Peyer's patch (tissue), 4 donors: Measurements from ENCODE around the gene TOP1. TPM values are rescaled to one million over a fixed set of nuclear protein-coding genes. Genes with fewer than 3 reads are reported as not detected.
A peak's percentile ranks its signal among the peaks of the same experiment; 100 is the strongest.

Experiments
- DNase-seq, 3 donors: peaks; one replicate each; pipeline ENCODE4 v3.0.0-alpha.2; 2017 to 2019
- H3K27ac ChIP-seq, 4 donors: fragments of 200-600 bp; sonication (generic); one replicate each; pipeline ENCODE4 v1.5.1; 2016 to 2019
- H3K27me3 ChIP-seq, 2 donors: fragments of 200-600 bp; sonication (generic); one replicate each; pipeline ENCODE4 v1.5.1; 2019
- H3K36me3 ChIP-seq, 3 donors: fragments of 200-600 bp; sonication (generic); one replicate each; pipeline ENCODE4 v1.5.1; 2016 to 2019
- H3K4me1 ChIP-seq, 4 donors: fragments of 200-600 bp; sonication (generic); one replicate each; pipeline ENCODE4 v1.5.1; 2016 to 2019
- H3K4me3 ChIP-seq, 4 donors: fragments of 200-600 bp; sonication (generic); 1 replicate in 3 of 4; 2 replicates in 1 of 4; pipeline ENCODE4 v1.5.1; 2016 to 2019; ENCODE audit warnings: mild to moderate bottlenecking in 1 of 4
- H3K9me3 ChIP-seq, 4 donors: fragments of 200-600 bp; sonication (generic); one replicate each; pipeline ENCODE4 v1.5.1; 2016 to 2019; ENCODE audit warnings: mild to moderate bottlenecking in 1 of 4
- POLR2A ChIP-seq, 2 donors: fragments of 450-650 bp; IDR thresholded peaks; one replicate each; pipeline ENCODE4 v1.5.1; 2017; ENCODE audit warnings: antibody characterized with exemption in 2 of 2, mild to moderate bottlenecking in 2 of 2, moderate library complexity in 2 of 2
- total RNA-seq, 4 donors: library from RNA; depleted of rRNA; stranded (reverse); fragments of >200 nt; gene quantifications; one replicate each; pipeline ENCODE4 v1.1.0, GENCODE V29; 2016
- TF ChIP-seq, protein P1 (sequence below), 6 experiments: fragments of 450-650 bp in 4 of 6; fragments of 200-600 bp in 2 of 6; sonication (generic) in 1 of 6; IDR thresholded peaks; one replicate each; pipeline ENCODE4 v1.5.1; 2017 to 2019; ENCODE audit warnings: antibody characterized with exemption in 6 of 6, mild to moderate bottlenecking in 3 of 6, moderate library complexity in 1 of 6

Gene TOP1
- total RNA-seq, 4 donors from 2014 or later: 34.4 to 72.6 (median 39.8) TPM

DNA sequence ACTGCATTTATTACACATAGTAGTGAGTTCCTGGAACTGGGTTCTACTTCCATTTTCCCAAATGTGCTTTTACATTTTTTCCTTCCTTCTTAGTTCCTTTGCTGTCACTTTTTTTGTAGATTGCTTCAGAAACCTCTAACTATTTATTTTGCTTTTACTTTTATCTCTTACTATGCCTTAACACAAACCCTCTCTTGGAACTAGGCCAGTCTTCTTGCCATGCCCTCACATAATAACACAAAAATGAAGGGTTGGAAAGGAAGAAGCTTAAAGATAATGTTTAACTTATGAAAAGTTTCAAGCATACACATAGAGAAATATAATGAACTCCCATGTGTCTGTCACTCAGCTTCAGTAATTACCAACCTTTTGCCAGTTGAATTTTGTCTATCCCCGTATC lies 27.1 kb downstream of the TOP1 start:
- TF ChIP-seq, protein P1, sequence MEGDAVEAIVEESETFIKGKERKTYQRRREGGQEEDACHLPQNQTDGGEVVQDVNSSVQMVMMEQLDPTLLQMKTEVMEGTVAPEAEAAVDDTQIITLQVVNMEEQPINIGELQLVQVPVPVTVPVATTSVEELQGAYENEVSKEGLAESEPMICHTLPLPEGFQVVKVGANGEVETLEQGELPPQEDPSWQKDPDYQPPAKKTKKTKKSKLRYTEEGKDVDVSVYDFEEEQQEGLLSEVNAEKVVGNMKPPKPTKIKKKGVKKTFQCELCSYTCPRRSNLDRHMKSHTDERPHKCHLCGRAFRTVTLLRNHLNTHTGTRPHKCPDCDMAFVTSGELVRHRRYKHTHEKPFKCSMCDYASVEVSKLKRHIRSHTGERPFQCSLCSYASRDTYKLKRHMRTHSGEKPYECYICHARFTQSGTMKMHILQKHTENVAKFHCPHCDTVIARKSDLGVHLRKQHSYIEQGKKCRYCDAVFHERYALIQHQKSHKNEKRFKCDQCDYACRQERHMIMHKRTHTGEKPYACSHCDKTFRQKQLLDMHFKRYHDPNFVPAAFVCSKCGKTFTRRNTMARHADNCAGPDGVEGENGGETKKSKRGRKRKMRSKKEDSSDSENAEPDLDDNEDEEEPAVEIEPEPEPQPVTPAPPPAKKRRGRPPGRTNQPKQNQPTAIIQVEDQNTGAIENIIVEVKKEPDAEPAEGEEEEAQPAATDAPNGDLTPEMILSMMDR (IDR thresholded peaks at IDR 0.05): no peak

DNA sequence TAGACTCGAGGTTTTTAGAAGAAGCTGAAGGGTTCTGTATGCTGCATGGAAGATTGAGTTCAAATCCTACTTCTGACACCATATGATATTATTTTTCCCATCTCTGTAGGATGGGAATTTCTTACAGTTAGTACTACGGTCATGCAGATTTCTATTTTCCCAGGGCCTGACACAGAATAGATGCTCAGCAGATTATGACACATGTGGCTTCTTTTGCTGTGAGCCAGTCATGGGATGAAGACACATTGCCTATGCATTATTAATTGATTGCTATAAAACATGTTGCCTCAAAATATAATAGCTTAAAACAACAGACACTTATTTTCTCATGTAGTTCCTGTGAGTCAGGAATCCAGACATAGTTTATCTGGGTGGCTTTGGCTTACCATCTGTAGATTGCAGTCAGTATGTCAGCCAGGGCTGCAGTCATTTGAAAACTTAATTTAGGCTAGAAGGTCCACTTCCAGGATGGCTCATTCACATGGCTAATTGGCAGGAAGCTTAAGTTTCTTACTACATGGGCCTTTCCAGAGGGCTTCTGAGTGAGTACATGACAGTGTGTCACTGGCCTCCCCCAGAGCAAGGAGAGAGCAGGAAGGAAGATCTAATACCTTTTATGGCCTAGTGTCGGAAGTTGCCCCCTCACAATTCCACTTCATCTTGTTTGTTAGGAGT lies 29.5 kb downstream of the TOP1 start:
- Histone ChIP-seq H3K9me3 (peaks cover 0 to 3% (median 0%) of the 10 kb centered on the region in 4 donors), H3K4me1 (peaks cover 0 to 35% (median 0%) of the 10 kb centered on the region in 4 donors), H3K4me3 (no peak overlapping the region), H3K27me3 (no peaks in the 10 kb centered on the region), H3K27ac (no peak overlapping the region), H3K36me3 (peaks cover 0 to 20% (median 0%) of the 10 kb centered on the region in 3 donors)
- no peak for TF ChIP-seq POLR2A (IDR thresholded peaks at IDR 0.05)
- TF ChIP-seq, protein P1 (IDR thresholded peaks at IDR 0.05): no peak
- DNase-seq: no peak

More for the DNA sequence above, 27.1 kb downstream of the TOP1 start:
- Histone ChIP-seq H3K4me1 (peaks cover 0 to 59% (median 14%) of the 10 kb centered on the region in 4 donors), H3K27ac (peak overlapping the region in 1 of 4 donors; percentile 9), H3K9me3 (peaks cover 0 to 3% (median 0%) of the 10 kb centered on the region in 4 donors), H3K36me3 (no peaks in the 10 kb centered on the region), H3K4me3 (no peak overlapping the region), H3K27me3 (no peaks in the 10 kb centered on the region)
- no peak for DNase-seq

DNA sequence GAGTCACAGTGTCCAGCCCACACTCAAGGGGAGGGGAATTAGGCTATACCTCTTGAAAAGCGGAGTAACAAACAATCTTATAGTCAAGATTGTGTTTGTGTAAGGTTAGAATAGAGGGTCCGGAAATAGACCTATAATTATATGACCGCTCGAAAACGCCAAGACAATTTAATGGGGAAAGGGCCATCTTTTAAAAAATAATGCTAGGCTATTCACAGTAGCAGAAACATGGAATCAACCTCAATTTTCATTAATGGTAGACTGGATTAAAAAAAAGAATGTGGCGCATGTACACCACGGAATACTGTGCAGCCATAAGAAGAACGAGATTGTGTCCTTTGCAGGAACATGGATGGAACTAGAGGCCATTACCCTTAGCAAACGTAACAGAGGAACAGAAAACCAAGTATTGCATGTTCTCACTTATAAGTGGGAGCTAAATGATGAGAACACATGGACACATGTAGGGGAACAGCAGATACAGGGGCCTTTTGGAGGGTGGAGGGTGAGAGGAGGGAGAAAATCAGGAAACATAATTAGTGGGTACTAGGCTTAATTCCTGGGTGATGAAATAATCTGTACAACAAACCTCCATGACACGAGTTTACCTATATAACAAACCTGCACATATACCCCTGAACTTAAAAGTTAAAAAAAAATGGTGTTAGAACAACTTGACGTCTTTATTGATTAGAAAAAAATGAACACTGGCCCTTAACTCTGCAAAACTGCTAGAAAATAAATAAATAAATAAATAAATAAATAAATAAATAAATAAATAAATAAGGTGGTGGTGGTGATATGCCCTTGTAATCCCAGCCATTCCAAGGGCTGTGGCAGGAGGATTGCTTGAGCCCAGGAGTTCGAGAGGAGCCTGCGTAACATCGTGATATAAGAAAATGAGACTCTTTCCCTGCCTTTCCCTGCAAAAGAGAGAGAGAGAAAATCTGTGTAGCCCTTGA lies 30.3 kb downstream of the TOP1 start:
- Histone ChIP-seq H3K9me3 (peaks cover 0 to 2% (median 0%) of the 10 kb centered on the region in 4 donors), H3K27me3 (no peaks in the 10 kb centered on the region), H3K27ac (no peak overlapping the region), H3K36me3 (peaks cover 0 to 24% (median 0%) of the 10 kb centered on the region in 3 donors), H3K4me3 (no peak overlapping the region), H3K4me1 (peaks cover 0 to 26% (median 0%) of the 10 kb centered on the region in 4 donors)
- DNase-seq: no peak
- TF ChIP-seq POLR2A (IDR thresholded peaks at IDR 0.05): no peak
- TF ChIP-seq, protein P1 (IDR thresholded peaks at IDR 0.05): no peak

DNA sequence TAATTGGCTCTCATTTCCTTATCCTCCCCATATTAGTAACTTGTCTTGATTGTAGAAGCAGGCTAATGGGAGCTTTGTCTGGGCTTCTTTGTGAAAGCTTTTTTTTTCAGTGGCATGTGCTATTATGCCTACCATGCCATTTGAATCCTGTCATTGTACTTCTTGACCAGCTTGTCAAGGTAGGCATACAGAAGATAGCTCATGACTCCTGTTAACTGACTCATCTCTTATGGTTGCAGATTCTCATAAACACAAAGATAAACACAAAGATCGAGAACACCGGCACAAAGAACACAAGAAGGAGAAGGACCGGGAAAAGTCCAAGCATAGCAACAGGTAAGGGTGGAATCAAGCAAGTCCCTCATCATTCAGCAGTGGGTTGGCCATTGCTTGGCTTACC lies 32.5 kb downstream of the TOP1 start:
- TF ChIP-seq POLR2A (IDR thresholded peaks at IDR 0.05): no peak
- TF ChIP-seq, protein P1 (IDR thresholded peaks at IDR 0.05): no peak
- peak overlapping the region in 1 of 4 donors; percentile 7 for H3K27ac ChIP-seq
- peaks cover 0 to 24% (median 0%) of the 10 kb centered on the region in 3 donors for H3K36me3 ChIP-seq
- no peak for DNase-seq
- no peak overlapping the region for H3K4me3 ChIP-seq
- peaks cover 0 to 12% (median 0%) of the 10 kb centered on the region in 4 donors for H3K4me1 ChIP-seq
- H3K27me3 ChIP-seq: no peaks in the 10 kb centered on the region
- no peaks in the 10 kb centered on the region for H3K9me3 ChIP-seq

DNA sequence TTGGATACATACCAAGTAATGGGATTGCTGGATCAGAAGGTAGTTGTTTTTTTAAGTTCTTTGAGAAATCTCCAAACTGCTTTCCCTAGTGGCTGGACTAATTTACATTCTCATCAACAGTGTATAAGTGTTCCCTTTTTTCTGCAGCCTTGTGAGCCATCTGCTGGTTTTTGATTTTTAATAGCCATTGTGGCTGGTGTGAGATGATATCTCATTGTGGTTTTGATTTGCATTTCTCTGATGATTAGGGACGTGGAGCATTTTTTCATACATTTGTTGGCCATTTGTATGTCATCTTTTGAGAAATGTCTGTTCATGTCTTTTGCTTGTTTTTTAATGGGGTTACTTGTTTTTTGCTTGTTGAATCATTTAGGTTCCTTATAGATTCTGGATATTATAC lies 34.8 kb downstream of the TOP1 start:
- Histone ChIP-seq H3K27me3 (no peaks in the 10 kb centered on the region), H3K4me3 (no peak overlapping the region), H3K27ac (no peak overlapping the region), H3K9me3 (no peaks in the 10 kb centered on the region), H3K4me1 (peaks cover 0 to 5% (median 0%) of the 10 kb centered on the region in 4 donors), H3K36me3 (peaks cover 0 to 38% (median 0%) of the 10 kb centered on the region in 3 donors)
- TF ChIP-seq POLR2A (IDR thresholded peaks at IDR 0.05): no peak
- TF ChIP-seq, protein P1 (IDR thresholded peaks at IDR 0.05): peak in 2 of 6 experiments; percentile 1 to 6
- no peak for DNase-seq
